ENCODE measurements around the gene BTNL3. TPM values are rescaled to one million over a fixed set of nuclear protein-coding genes. Genes with fewer than 3 reads are reported as not detected.
"Not testable (repeated sequence)": the region's sequence is repeated elsewhere in the genome, so short reads cannot be mapped to it uniquely, and the experiment has no call there.

Gene BTNL3
- total RNA-seq, 1 experiment from 2014 or later, result not detected

DNA sequence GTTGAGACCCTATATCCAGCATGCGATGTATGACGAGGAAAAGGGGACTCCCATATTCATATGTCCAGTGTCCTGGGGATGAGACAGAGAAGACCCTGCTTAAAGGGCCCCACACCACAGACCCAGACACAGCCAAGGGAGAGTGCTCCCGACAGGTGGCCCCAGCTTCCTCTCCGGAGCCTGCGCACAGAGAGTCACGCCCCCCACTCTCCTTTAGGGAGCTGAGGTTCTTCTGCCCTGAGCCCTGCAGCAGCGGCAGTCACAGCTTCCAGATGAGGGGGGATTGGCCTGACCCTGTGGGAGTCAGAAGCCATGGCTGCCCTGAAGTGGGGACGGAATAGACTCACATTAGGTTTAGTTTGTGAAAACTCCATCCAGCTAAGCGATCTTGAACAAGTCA lies 17.1 kb downstream of the BTNL3 start:
- H3K27me3 Mint-ChIP-seq (ENCODE audit: unreplicated experiment), result peaks cover 25% of the 10 kb centered on the region

DNA sequence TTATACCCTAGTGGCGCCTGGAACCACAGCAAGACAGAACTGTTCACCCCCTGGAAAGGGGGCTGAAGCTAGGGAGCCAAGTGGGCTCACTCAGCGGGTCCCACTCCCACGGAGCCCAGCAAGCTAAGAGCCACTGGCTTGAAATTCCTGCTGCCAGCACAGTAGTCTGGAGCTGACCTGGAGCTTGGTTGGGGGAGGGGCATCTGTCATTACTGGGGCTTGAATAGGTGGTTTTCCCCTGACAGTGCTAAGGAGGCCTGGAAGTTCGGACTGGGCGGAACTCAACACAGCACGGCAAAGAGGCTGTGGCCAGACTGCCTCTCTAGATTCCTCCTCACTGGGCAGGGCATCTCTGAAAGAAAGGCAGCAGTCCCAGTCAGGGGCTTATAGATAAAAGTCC lies 19.5 kb downstream of the BTNL3 start:
- H3K27me3 Mint-ChIP-seq (ENCODE audit: unreplicated experiment), result peaks cover 25% of the 10 kb centered on the region
- H3K4me3 Mint-ChIP-seq (ENCODE audit: low read depth, unreplicated experiment), result no peak overlapping the region
- no peak for TF ChIP-seq CTCF (IDR thresholded peaks at IDR 0.05; ENCODE audit: unreplicated experiment)
- no peak for DNase-seq
- intact Hi-C loops (cut with micrococcal nuclease; ENCODE audit: unreplicated experiment), result no loop called here
- no peak overlapping the region for H3K27ac Mint-ChIP-seq (ENCODE audit: unreplicated experiment)
- BruUV-seq (replicated peaks), result no TSS peak
- no peaks in the 10 kb centered on the region for H3K4me1 Mint-ChIP-seq (ENCODE audit: low read depth, unreplicated experiment)
- no peaks in the 10 kb centered on the region for H3K9me3 Mint-ChIP-seq (ENCODE audit: low read depth, unreplicated experiment)
- CTCF ChIA-PET, result no interaction called here
- H3K36me3 Mint-ChIP-seq (ENCODE audit: insufficient read depth, unreplicated experiment), result no peaks in the 10 kb centered on the region

More for the DNA sequence above, 17.1 kb downstream of the BTNL3 start:
- TF ChIP-seq CTCF (IDR thresholded peaks at IDR 0.05; ENCODE audit: unreplicated experiment), result no peak
- Mint-ChIP-seq H3K4me3 (ENCODE audit: low read depth, unreplicated experiment) (no peak overlapping the region), H3K27ac (ENCODE audit: unreplicated experiment) (no peak overlapping the region), H3K36me3 (ENCODE audit: insufficient read depth, unreplicated experiment) (no peaks in the 10 kb centered on the region), H3K4me1 (ENCODE audit: low read depth, unreplicated experiment) (no peaks in the 10 kb centered on the region), H3K9me3 (ENCODE audit: low read depth, unreplicated experiment) (no peaks in the 10 kb centered on the region)
- CTCF ChIA-PET, result no interaction called here
- intact Hi-C loops (cut with micrococcal nuclease; ENCODE audit: unreplicated experiment), result no loop called here
- no peak for DNase-seq
- BruUV-seq (replicated peaks), result no TSS peak

DNA sequence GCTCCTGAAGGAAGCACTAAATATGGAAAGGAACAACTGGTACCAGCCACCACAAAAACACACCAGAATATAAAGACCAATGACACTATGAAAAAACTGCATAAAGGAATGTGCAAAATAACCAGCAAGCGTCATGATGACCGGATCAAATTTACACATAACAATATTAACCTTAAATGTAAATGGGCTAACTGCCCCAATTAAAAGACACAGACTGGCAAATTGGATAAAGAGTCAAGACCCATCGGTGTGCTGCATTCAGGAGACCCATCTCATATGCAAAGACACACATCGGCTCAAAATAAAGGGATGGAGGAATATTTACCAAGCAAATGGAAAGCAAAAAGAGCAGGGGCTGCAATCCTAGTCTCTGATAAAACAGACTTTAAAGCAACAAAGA lies 21.4 kb downstream of the BTNL3 start:
- H3K9me3 Mint-ChIP-seq (ENCODE audit: low read depth, unreplicated experiment); H3K4me3 Mint-ChIP-seq (ENCODE audit: low read depth, unreplicated experiment); H3K4me1 Mint-ChIP-seq (ENCODE audit: low read depth, unreplicated experiment); BruUV-seq (replicated peaks); H3K27ac Mint-ChIP-seq (ENCODE audit: unreplicated experiment); intact Hi-C loops (cut with micrococcal nuclease; ENCODE audit: unreplicated experiment); H3K36me3 Mint-ChIP-seq (ENCODE audit: insufficient read depth, unreplicated experiment); DNase-seq; CTCF ChIA-PET: not testable (repeated sequence)
- H3K27me3 Mint-ChIP-seq (ENCODE audit: unreplicated experiment), result peaks cover 17% of the 10 kb centered on the region

DNA sequence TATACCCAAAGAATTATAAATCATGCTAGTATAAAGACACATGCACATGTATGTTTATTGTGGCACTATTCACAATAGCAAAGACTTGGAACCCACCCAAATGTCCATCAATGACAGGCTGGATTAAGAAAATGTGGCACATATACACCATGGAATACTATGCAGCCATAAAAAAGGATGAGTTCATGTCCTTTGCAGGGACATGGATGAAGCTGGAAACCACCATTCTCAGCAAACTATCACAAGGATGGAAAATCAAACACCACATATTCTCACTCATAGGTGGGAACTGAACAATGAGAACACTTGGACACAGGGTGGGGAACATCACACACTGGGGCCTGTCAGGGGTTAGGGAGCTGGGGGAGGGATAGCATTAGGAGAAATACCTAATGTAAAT lies 26.0 kb downstream of the BTNL3 start:
- H3K36me3 Mint-ChIP-seq (ENCODE audit: insufficient read depth, unreplicated experiment); intact Hi-C loops (cut with micrococcal nuclease; ENCODE audit: unreplicated experiment); H3K9me3 Mint-ChIP-seq (ENCODE audit: low read depth, unreplicated experiment); CTCF ChIA-PET; H3K4me3 Mint-ChIP-seq (ENCODE audit: low read depth, unreplicated experiment); H3K27me3 Mint-ChIP-seq (ENCODE audit: unreplicated experiment); BruUV-seq (replicated peaks); DNase-seq; H3K27ac Mint-ChIP-seq (ENCODE audit: unreplicated experiment); H3K4me1 Mint-ChIP-seq (ENCODE audit: low read depth, unreplicated experiment): not testable (repeated sequence)

DNA sequence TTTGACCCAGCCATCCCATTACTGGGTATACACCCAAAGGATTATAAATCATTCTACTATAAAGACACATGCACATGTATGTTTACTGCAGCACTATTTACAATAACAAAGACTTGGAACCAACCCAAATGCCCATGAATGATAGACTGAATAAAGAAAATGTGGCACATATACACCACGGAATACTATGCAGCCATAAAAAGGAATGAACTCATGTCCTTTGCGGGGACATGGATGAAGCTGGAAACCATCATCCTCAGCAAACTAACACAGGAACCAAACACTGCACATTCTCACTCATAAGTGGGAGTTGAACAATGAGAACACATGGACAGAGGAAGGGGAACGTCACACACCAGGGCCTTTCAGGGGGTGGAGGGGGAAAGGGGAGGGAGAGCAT lies 28.8 kb downstream of the BTNL3 start:
- H3K27me3 Mint-ChIP-seq (ENCODE audit: unreplicated experiment); CTCF ChIA-PET; BruUV-seq (replicated peaks); DNase-seq; H3K36me3 Mint-ChIP-seq (ENCODE audit: insufficient read depth, unreplicated experiment); H3K27ac Mint-ChIP-seq (ENCODE audit: unreplicated experiment); H3K9me3 Mint-ChIP-seq (ENCODE audit: low read depth, unreplicated experiment); intact Hi-C loops (cut with micrococcal nuclease; ENCODE audit: unreplicated experiment); H3K4me1 Mint-ChIP-seq (ENCODE audit: low read depth, unreplicated experiment); H3K4me3 Mint-ChIP-seq (ENCODE audit: low read depth, unreplicated experiment): not testable (repeated sequence)

DNA sequence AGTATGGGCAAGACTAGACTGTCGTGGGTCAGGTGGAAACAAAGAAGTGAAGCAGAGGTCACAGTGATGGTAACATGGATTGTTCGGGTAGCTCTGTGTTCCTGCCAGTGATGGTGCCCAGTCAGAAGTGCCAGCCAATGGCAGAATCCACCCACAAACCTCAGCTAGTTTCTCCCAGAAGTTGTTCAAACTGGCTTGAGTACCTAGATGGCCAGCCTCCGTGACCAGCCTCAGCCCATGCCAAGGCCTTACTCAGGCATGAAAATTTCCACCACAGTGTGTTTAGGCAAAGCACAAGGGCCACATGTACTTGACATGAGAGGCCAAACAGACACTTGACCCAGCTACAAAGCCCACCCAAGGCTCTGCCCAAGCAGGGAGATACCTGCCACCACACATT lies 32.0 kb downstream of the BTNL3 start:
- no peaks in the 10 kb centered on the region for H3K36me3 Mint-ChIP-seq (ENCODE audit: insufficient read depth, unreplicated experiment)
- no peak overlapping the region for H3K4me3 Mint-ChIP-seq (ENCODE audit: low read depth, unreplicated experiment)
- no peak overlapping the region for H3K27ac Mint-ChIP-seq (ENCODE audit: unreplicated experiment)
- H3K4me1 Mint-ChIP-seq (ENCODE audit: low read depth, unreplicated experiment), result no peaks in the 10 kb centered on the region
- CTCF ChIA-PET, result interaction anchor here (0.6 kb wide), 1 partner anchor 229 kb away, joined by 5 read pairs; no protein-coding TSS in a partner anchor
- no peak for DNase-seq
- peaks cover 5% of the 10 kb centered on the region for H3K9me3 Mint-ChIP-seq (ENCODE audit: low read depth, unreplicated experiment)
- intact Hi-C loops (cut with micrococcal nuclease; ENCODE audit: unreplicated experiment), result no loop called here
- H3K27me3 Mint-ChIP-seq (ENCODE audit: unreplicated experiment), result no peaks in the 10 kb centered on the region
- no TSS peak for BruUV-seq (replicated peaks)
- TF ChIP-seq CTCF (IDR thresholded peaks at IDR 0.05; ENCODE audit: unreplicated experiment), result no peak
